HepG2 (cell line): ENCODE data around the gene KLF11. TPM values are rescaled to one million over a fixed set of nuclear protein-coding genes. Genes with fewer than 3 reads are reported as not detected.

Experiments used
- EP300 ChIP-seq, 3 experiments: sonication (generic) in 1 of 3; formaldehyde crosslinking in 1 of 3; IDR thresholded peaks; 2 replicates each; pipeline versions ENCODE4 v1.5.1 to v1.6.1; 2011 to 2020; ENCODE audit warnings: low read depth in 2 of 3, low read length in 2 of 3, borderline replicate concordance in 1 of 3, improper control_type of control experiment in 1 of 3, mild to moderate bottlenecking in 1 of 3, missing genetic modification reagents in 1 of 3, moderate library complexity in 1 of 3
- FOXM1 ChIP-seq: sonication (generic); formaldehyde crosslinking; IDR thresholded peaks from 2 replicates; pipeline ENCODE4 v1.5.0; 2020; ENCODE audit warnings: missing genetic modification reagents
- HCFC1 ChIP-seq: fragments of 150-350 bp; IDR thresholded peaks from 2 replicates; pipeline ENCODE4 v1.6.1; 2014; ENCODE audit warnings: low read depth, low read length
- HOXA7 ChIP-seq: sonication (generic); formaldehyde crosslinking; IDR thresholded peaks from 2 replicates; pipeline ENCODE4 v1.8.1; 2022; ENCODE audit warnings: mild to moderate bottlenecking, missing genetic modification reagents, moderate library complexity
- MZF1 ChIP-seq: sonication (generic); formaldehyde crosslinking; IDR thresholded peaks from 2 replicates; pipeline ENCODE4 v1.8.1; 2023; ENCODE audit warnings: mild to moderate bottlenecking, missing genetic modification reagents, borderline replicate concordance
- SUZ12 ChIP-seq: fragments of 150-350 bp; IDR thresholded peaks from 2 replicates; pipeline ENCODE4 v1.6.1; 2014; ENCODE audit warnings: low read depth, low read length
- TEAD3 ChIP-seq: optimal IDR thresholded peaks from 2 replicates; pipeline ENCODE3; 2016; ENCODE audit warnings: borderline replicate concordance
- ZNF207 ChIP-seq: fragments of 450-650 bp; IDR thresholded peaks from 2 replicates; pipeline ENCODE4 v1.6.1; 2016; ENCODE audit warnings: antibody characterized with exemption, borderline replicate concordance
- ZNF234 ChIP-seq: sonication (generic); formaldehyde crosslinking; conservative IDR thresholded peaks from 2 replicates; pipeline ENCODE4 v1.5.1; 2020; ENCODE audit warnings: mild to moderate bottlenecking, missing genetic modification reagents
- ZNF546 ChIP-seq: sonication (generic); formaldehyde crosslinking; conservative IDR thresholded peaks from 2 replicates; pipeline ENCODE4 v1.8.1; 2023; ENCODE audit warnings: mild to moderate bottlenecking, missing genetic modification reagents
- ZNF557 ChIP-seq: sonication (generic); formaldehyde crosslinking; IDR thresholded peaks from 2 replicates; pipeline ENCODE4 v1.4.0; 2020; ENCODE audit warnings: missing genetic modification reagents
- ZNF567 ChIP-seq: sonication (generic); formaldehyde crosslinking; IDR thresholded peaks from 2 replicates; pipeline ENCODE4 v1.8.1; 2023; ENCODE audit warnings: mild to moderate bottlenecking, missing genetic modification reagents, borderline replicate concordance
- ZNF75D ChIP-seq: sonication (generic); formaldehyde crosslinking; IDR thresholded peaks from 2 replicates; pipeline ENCODE4 v1.8.1; 2023; ENCODE audit warnings: missing genetic modification reagents, mild to moderate bottlenecking, borderline replicate concordance
- polyA plus RNA-seq, 8 experiments: library from polyadenylated mRNA; depleted of rRNA in 3 of 8; stranded (reverse) in 7 of 8; unstranded in 1 of 8; fragments of >200 nt; fragmentation: Illumina TruSeq in 4 of 8; extraction: Trizol in 4 of 8; gene quantifications; 2 replicates each; pipeline versions ENCODE4 v1.2.1 to v1.2.3, GENCODE V29; 2011 to 2016; ENCODE audit warnings: low read depth in 4 of 8, missing spikeins in 1 of 8, mixed read lengths in 1 of 8; ENCODE audit not compliant: insufficient read depth in 1 of 8
- total RNA-seq, 5 experiments: library from RNA; depleted of rRNA; stranded (reverse); fragments of >200 nt; fragmentation: Illumina TruSeq; extraction: Trizol; gene quantifications; 2 replicates each; pipeline ENCODE4 v1.2.3, GENCODE V29; 2016; ENCODE audit warnings: low read depth in 1 of 5
- TF ChIP-seq, protein P1 (sequence below): sonication (generic); formaldehyde crosslinking; conservative IDR thresholded peaks from 2 replicates; pipeline ENCODE4 v1.8.1; 2023; ENCODE audit warnings: missing genetic modification reagents
- TF ChIP-seq, protein P2 (sequence below): sonication (generic); formaldehyde crosslinking; IDR thresholded peaks from 2 replicates; pipeline ENCODE4 v1.9.0; 2021; ENCODE audit warnings: missing genetic modification reagents, borderline replicate concordance
- TF ChIP-seq, protein P3 (sequence below): sonication (generic); formaldehyde crosslinking; IDR thresholded peaks from 2 replicates; pipeline ENCODE4 v1.5.0; 2020; ENCODE audit warnings: missing genetic modification reagents
- TF ChIP-seq, protein P4 (sequence below): sonication (generic); formaldehyde crosslinking; IDR thresholded peaks from 2 replicates; pipeline ENCODE4 v1.9.0; 2021; ENCODE audit warnings: missing genetic modification reagents, borderline replicate concordance
- TF ChIP-seq, protein P5 (sequence below): sonication (generic); formaldehyde crosslinking; IDR thresholded peaks from 2 replicates; pipeline ENCODE4 v1.8.0; 2022; ENCODE audit warnings: low read depth, missing genetic modification reagents
- TF ChIP-seq, protein P6 (sequence below): sonication (generic); formaldehyde crosslinking; IDR thresholded peaks from 2 replicates; pipeline ENCODE4 v1.5.1; 2020; ENCODE audit warnings: mild to moderate bottlenecking, missing genetic modification reagents, moderate library complexity
- TF ChIP-seq, protein P7 (sequence below): sonication (generic); formaldehyde crosslinking; IDR thresholded peaks from 2 replicates; pipeline ENCODE4 v1.8.0; 2022; ENCODE audit warnings: missing genetic modification reagents, low read depth, mild to moderate bottlenecking, borderline replicate concordance

Gene KLF11
- total and polyA plus RNA-seq, 2 of the 13 experiments (the other 11 are each of a cell fraction or from before 2014, with no cell fraction given): 2.5 to 11.8 TPM

DNA sequence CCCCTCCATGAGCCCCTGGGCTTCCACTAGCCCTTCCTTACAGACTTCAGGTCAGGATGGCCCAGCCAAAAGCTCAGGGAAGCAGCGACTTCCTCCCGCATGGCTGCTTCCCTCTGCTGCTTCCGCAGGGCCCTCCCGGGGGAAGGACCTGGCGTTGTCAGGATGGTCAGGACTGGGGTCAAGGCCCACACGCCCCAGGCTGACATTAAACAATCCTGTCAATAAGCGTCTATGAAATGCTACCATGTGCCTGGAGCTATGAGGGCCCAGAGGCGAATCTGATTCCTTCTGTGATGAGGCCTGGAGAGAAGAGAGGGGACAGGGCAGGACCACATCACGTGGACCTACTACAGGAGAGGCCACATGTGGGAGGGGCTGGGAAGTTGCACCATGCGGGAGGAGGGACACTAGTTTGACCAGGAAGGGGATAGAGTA lies 19.6 kb downstream of the KLF11 start (continued):
- TF ChIP-seq, protein P1, sequence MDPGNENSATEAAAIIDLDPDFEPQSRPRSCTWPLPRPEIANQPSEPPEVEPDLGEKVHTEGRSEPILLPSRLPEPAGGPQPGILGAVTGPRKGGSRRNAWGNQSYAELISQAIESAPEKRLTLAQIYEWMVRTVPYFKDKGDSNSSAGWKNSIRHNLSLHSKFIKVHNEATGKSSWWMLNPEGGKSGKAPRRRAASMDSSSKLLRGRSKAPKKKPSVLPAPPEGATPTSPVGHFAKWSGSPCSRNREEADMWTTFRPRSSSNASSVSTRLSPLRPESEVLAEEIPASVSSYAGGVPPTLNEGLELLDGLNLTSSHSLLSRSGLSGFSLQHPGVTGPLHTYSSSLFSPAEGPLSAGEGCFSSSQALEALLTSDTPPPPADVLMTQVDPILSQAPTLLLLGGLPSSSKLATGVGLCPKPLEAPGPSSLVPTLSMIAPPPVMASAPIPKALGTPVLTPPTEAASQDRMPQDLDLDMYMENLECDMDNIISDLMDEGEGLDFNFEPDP (CRISPR knock-in tag): no peak
- peak; percentile 22 for TF ChIP-seq TEAD3
- no peak for TF ChIP-seq ZNF75D (CRISPR knock-in tag)
- TF ChIP-seq, protein P2, sequence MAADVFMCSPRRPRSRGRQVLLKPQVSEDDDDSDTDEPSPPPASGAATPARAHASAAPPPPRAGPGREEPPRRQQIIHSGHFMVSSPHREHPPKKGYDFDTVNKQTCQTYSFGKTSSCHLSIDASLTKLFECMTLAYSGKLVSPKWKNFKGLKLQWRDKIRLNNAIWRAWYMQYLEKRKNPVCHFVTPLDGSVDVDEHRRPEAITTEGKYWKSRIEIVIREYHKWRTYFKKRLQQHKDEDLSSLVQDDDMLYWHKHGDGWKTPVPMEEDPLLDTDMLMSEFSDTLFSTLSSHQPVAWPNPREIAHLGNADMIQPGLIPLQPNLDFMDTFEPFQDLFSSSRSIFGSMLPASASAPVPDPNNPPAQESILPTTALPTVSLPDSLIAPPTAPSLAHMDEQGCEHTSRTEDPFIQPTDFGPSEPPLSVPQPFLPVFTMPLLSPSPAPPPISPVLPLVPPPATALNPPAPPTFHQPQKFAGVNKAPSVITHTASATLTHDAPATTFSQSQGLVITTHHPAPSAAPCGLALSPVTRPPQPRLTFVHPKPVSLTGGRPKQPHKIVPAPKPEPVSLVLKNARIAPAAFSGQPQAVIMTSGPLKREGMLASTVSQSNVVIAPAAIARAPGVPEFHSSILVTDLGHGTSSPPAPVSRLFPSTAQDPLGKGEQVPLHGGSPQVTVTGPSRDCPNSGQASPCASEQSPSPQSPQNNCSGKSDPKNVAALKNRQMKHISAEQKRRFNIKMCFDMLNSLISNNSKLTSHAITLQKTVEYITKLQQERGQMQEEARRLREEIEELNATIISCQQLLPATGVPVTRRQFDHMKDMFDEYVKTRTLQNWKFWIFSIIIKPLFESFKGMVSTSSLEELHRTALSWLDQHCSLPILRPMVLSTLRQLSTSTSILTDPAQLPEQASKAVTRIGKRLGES (CRISPR knock-in tag): no peak
- TF ChIP-seq FOXM1 (CRISPR knock-in tag): no peak
- TF ChIP-seq, protein P3, sequence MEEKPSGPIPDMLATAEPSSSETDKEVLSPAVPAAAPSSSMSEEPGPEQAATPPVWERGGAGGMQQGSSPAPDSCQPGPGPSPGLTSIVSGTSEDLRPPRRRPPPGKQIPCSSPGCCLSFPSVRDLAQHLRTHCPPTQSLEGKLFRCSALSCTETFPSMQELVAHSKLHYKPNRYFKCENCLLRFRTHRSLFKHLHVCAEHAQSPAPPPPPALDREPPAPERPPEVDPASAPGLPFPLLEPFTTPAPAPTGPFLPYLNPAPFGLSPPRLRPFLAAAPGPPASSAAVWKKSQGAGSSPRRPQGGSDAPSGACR (CRISPR knock-in tag): no peak
- TF ChIP-seq ZNF567: 0 out of 2 replicates have a peak, but pooled peaks have one; percentile 29
- TF ChIP-seq, protein P4, sequence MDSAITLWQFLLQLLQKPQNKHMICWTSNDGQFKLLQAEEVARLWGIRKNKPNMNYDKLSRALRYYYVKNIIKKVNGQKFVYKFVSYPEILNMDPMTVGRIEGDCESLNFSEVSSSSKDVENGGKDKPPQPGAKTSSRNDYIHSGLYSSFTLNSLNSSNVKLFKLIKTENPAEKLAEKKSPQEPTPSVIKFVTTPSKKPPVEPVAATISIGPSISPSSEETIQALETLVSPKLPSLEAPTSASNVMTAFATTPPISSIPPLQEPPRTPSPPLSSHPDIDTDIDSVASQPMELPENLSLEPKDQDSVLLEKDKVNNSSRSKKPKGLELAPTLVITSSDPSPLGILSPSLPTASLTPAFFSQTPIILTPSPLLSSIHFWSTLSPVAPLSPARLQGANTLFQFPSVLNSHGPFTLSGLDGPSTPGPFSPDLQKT (CRISPR knock-in tag): no peak
- no peak for TF ChIP-seq EP300 (IDR thresholded peaks at IDR 0.05; ENCODE audit: low read depth in 2 of 2, low read length in 2 of 2)
- no peak for TF ChIP-seq EP300 (CRISPR knock-in tag; IDR thresholded peaks at IDR 0.05; ENCODE audit: borderline replicate concordance)
- TF ChIP-seq MZF1 (CRISPR knock-in tag): 0 out of 2 replicates have a peak, but pooled peaks have one; percentile 58
- TF ChIP-seq ZNF557: no peak
- TF ChIP-seq, protein P5, sequence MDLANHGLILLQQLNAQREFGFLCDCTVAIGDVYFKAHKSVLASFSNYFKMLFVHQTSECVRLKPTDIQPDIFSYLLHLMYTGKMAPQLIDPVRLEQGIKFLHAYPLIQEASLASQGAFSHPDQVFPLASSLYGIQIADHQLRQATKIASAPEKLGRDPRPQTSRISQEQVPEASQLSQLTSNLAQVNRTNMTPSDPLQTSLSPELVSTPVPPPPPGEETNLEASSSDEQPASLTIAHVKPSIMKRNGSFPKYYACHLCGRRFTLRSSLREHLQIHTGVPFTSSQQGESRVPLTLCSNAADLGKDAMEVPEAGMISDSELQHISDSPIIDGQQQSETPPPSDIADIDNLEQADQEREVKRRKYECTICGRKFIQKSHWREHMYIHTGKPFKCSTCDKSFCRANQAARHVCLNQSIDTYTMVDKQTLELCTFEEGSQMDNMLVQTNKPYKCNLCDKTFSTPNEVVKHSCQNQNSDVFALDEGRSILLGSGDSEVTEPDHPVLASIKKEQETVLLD (CRISPR knock-in tag): no peak
- TF ChIP-seq ZNF207: no peak
- no peak for TF ChIP-seq HOXA7 (CRISPR knock-in tag)
- TF ChIP-seq, protein P6, sequence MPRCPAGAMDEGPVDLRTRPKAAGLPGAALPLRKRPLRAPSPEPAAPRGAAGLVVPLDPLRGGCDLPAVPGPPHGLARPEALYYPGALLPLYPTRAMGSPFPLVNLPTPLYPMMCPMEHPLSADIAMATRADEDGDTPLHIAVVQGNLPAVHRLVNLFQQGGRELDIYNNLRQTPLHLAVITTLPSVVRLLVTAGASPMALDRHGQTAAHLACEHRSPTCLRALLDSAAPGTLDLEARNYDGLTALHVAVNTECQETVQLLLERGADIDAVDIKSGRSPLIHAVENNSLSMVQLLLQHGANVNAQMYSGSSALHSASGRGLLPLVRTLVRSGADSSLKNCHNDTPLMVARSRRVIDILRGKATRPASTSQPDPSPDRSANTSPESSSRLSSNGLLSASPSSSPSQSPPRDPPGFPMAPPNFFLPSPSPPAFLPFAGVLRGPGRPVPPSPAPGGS: no peak
- TF ChIP-seq ZNF546 (CRISPR knock-in tag): no peak
- TF ChIP-seq HCFC1: no peak
- TF ChIP-seq SUZ12: no peak
- TF ChIP-seq ZNF234 (CRISPR knock-in tag): no peak
- TF ChIP-seq, protein P7, sequence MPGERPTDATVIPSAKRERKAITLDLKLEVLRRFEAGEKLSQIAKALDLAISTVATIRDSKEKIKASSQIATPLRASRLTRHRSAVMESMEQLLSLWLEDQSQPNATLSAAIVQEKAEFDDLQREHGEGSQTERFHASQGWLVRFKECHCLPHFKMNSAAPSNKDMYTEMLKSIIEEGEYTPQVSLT (CRISPR knock-in tag): no peak
